ENCODE results near the gene HUS1B.
"Not testable (repeated sequence)": the region's sequence is repeated elsewhere in the genome, so short reads cannot be mapped to it uniquely, and the experiment has no call there.

HUS1B gene

DNA sequence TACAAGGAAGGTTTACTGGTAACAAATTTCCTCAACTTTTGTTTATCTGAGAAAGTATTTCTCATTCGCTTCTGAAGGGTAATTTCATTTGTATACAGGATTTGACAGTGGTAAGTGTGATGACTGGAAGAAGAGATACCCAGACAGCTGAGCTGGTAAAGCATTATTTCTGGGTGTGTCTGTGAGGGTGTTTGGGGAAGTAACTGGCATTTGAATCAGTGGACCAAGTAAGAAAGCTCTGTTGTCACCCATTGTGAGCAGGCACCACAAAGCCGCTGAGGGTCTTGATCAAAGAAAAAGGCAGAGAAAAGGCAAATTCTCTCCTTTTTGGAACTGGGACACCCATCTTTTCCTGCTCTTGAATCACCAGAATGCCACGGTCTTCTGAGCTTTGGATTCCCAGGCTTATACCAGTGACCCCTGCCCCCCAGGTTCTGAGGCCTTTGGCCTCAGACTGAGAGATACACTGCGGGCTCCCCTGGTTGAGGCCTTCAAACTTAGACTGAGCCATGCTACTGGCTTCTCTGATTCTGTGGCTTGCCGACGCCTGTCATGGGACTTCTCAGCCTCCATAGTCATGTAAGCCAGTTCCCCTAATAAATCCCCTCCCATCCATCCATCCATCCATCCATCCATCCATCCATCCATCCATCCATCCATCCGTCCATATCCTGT is 10.5 kb upstream of the HUS1B start:
- no peak for DNase-seq
- no peak overlapping the region for H3K14ac ChIP-seq (ENCODE audit: low read length in 2 of 2)
- whole genome bisulfite sequencing = 89% methylated on average over 1 of the region's 7 CpGs

DNA sequence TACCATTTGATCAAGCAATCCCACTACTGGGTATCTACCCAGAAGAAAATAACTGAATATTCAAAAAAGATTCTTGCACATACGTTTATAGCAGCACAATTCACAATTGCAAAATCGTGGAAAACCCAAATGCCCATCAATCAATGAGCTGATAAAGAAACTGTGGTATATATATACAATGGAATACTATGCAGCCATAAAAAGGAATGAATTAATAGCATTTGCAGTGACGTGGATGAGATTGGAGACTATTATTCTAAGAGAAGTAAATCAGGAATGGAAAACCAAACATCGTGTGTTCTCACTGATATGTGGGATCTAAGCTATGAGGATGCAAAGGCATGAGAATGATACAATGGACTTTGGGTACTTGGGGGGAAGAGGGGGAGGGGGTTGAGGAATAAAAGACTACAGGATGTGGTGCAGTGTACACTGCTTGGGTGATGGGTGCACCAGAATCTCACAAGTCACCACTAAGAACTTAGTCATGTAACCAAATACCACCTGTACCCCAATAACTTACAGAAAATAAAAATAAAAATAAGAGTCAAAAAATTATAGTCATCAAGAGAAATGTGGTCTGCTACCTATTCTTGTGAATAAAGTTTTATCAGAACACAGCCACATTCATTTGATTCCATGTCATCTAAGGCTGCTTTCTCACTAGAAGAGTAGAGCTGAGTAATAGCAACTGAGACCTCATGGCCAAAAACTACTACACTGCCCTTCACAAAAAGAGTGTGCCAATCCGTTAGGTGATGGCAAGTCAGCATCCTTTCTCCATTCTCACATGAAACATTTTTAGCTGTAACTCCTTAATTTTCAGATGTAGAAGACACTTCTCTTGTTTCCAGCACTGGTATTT is 8.7 kb upstream of the HUS1B start:
- no peak overlapping the region for H3K4ac ChIP-seq (ENCODE audit: low read depth in 1 of 2, low read length in 2 of 2)
- peaks cover 14% of the 10 kb centered on the region for H3K79me1 ChIP-seq (replicated peaks; ENCODE audit: low read length, poor library complexity, severe bottlenecking)
- no peak overlapping the region for H2BK15ac ChIP-seq (ENCODE audit: low read depth, poor library complexity, severe bottlenecking)
- no peak overlapping the region for H2AFZ ChIP-seq (ENCODE audit: low read depth, low read length)
- no peak overlapping the region for H3K9ac ChIP-seq (ENCODE audit: low read length)
- no peak overlapping the region for H3K23ac ChIP-seq (ENCODE audit: low read length in 2 of 2)
- H3K4me2 ChIP-seq (ENCODE audit: low read length, poor library complexity, severe bottlenecking) = no peak overlapping the region
- no peak overlapping the region for H3K4me3 ChIP-seq (ENCODE audit: insufficient read depth in 1 of 2, low read depth in 1 of 2, low read length in 2 of 2)
- H2BK120ac ChIP-seq (ENCODE audit: low read depth, low read length) = no peak overlapping the region
- WGBS = 98% methylated on average over 4 of the region's 5 CpGs
- H4K91ac ChIP-seq (ENCODE audit: low read length) = no peak overlapping the region
- no peak overlapping the region for H3K18ac ChIP-seq (ENCODE audit: low read depth in 1 of 2, low read length in 2 of 2)
- no peak overlapping the region for H2BK12ac ChIP-seq (ENCODE audit: low read length in 2 of 2)
- H4K8ac ChIP-seq (ENCODE audit: low read length) = no peak overlapping the region
- no peak for DNase-seq
- peaks cover 1% of the 10 kb centered on the region for H3K4me1 ChIP-seq (ENCODE audit: control insufficient read depth, insufficient read depth, low read depth, low read length)
- H3K27me3 ChIP-seq (ENCODE audit: control insufficient read depth in 1 of 2, insufficient read depth in 1 of 2, low read length in 2 of 2) = no peaks in the 10 kb centered on the region
- H2AK5ac ChIP-seq (ENCODE audit: low read length, severe bottlenecking) = no peak overlapping the region
- H3K36me3 ChIP-seq (ENCODE audit: control insufficient read depth in 1 of 2, insufficient read depth in 2 of 2, low read depth in 1 of 2, low read length in 2 of 2) = peaks cover 5 to 6% of the 10 kb centered on the region in 2 experiments
- H3K9me3 ChIP-seq (ENCODE audit: control insufficient read depth, low read length) = peaks cover 3% of the 10 kb centered on the region
- no peak overlapping the region for H3K27ac ChIP-seq (ENCODE audit: low read length, poor library complexity, severe bottlenecking)
- no peak overlapping the region for H2BK5ac ChIP-seq (ENCODE audit: low read depth, low read length, poor library complexity, severe bottlenecking)
- no peak overlapping the region for H3K14ac ChIP-seq (ENCODE audit: low read length in 2 of 2)

More for the DNA sequence above, 10.5 kb upstream of the HUS1B start:
- H3K4ac ChIP-seq (ENCODE audit: low read depth in 1 of 2, low read length in 2 of 2) = no peak overlapping the region
- H2BK15ac ChIP-seq (ENCODE audit: low read depth, poor library complexity, severe bottlenecking) = no peak overlapping the region
- H4K91ac ChIP-seq (ENCODE audit: low read length) = no peak overlapping the region
- H3K27ac ChIP-seq (ENCODE audit: low read length, poor library complexity, severe bottlenecking) = no peak overlapping the region
- H4K8ac ChIP-seq (ENCODE audit: low read length) = no peak overlapping the region
- H3K79me1 ChIP-seq (replicated peaks; ENCODE audit: low read length, poor library complexity, severe bottlenecking) = peaks cover 18% of the 10 kb centered on the region
- H3K9me3 ChIP-seq (ENCODE audit: control insufficient read depth, low read length) = peaks cover 3% of the 10 kb centered on the region
- H2AK5ac ChIP-seq (ENCODE audit: low read length, severe bottlenecking) = no peak overlapping the region
- H2BK120ac ChIP-seq (ENCODE audit: low read depth, low read length) = no peak overlapping the region
- H2BK5ac ChIP-seq (ENCODE audit: low read depth, low read length, poor library complexity, severe bottlenecking) = no peak overlapping the region
- no peak overlapping the region for H3K9ac ChIP-seq (ENCODE audit: low read length)
- no peak overlapping the region for H2AFZ ChIP-seq (ENCODE audit: low read depth, low read length)
- peaks cover 1% of the 10 kb centered on the region for H3K4me1 ChIP-seq (ENCODE audit: control insufficient read depth, insufficient read depth, low read depth, low read length)
- H3K27me3 ChIP-seq (ENCODE audit: control insufficient read depth in 1 of 2, insufficient read depth in 1 of 2, low read length in 2 of 2) = no peaks in the 10 kb centered on the region
- H3K4me2 ChIP-seq (ENCODE audit: low read length, poor library complexity, severe bottlenecking) = no peak overlapping the region
- H2BK12ac ChIP-seq (ENCODE audit: low read length in 2 of 2) = no peak overlapping the region
- no peak overlapping the region for H3K4me3 ChIP-seq (ENCODE audit: insufficient read depth in 1 of 2, low read depth in 1 of 2, low read length in 2 of 2)
- peaks cover 5 to 6% of the 10 kb centered on the region in 2 experiments for H3K36me3 ChIP-seq (ENCODE audit: control insufficient read depth in 1 of 2, insufficient read depth in 2 of 2, low read depth in 1 of 2, low read length in 2 of 2)
- H3K18ac ChIP-seq (ENCODE audit: low read depth in 1 of 2, low read length in 2 of 2) = no peak overlapping the region
- H3K23ac ChIP-seq (ENCODE audit: low read length in 2 of 2) = no peak overlapping the region

DNA sequence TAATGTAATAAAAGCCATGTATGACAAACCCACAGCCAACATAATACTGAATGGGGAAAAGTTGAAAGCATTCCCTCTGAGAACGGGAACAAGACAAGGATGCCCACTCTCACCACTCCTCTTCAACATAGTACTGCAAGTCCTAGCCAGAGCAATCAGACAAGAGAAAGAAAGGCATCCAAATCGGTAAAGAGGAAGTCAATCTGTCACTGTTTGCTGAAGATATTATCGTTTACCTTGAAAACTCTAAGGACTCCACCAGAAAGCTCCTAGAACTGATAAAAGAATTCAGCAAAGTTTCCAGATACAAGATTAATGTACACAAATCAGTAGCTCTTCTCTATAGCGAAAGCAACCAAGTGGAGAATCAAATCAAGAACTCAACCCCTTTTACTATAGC is 6.9 kb upstream of the HUS1B start:
- not testable (repeated sequence) for H2BK15ac ChIP-seq (ENCODE audit: low read depth, poor library complexity, severe bottlenecking); H3K27ac ChIP-seq (ENCODE audit: low read length, poor library complexity, severe bottlenecking); H3K9ac ChIP-seq (ENCODE audit: low read length); H4K91ac ChIP-seq (ENCODE audit: low read length); H3K14ac ChIP-seq (ENCODE audit: low read length in 2 of 2); H3K9me3 ChIP-seq (ENCODE audit: control insufficient read depth, low read length); H2BK12ac ChIP-seq (ENCODE audit: low read length in 2 of 2); H3K4me2 ChIP-seq (ENCODE audit: low read length, poor library complexity, severe bottlenecking); H2BK5ac ChIP-seq (ENCODE audit: low read depth, low read length, poor library complexity, severe bottlenecking); H3K18ac ChIP-seq (ENCODE audit: low read depth in 1 of 2, low read length in 2 of 2); H3K36me3 ChIP-seq (ENCODE audit: control insufficient read depth in 1 of 2, insufficient read depth in 2 of 2, low read depth in 1 of 2, low read length in 2 of 2); H4K8ac ChIP-seq (ENCODE audit: low read length); DNase-seq; H3K4me1 ChIP-seq (ENCODE audit: control insufficient read depth, insufficient read depth, low read depth, low read length); H2AFZ ChIP-seq (ENCODE audit: low read depth, low read length); H2AK5ac ChIP-seq (ENCODE audit: low read length, severe bottlenecking); H2BK120ac ChIP-seq (ENCODE audit: low read depth, low read length); H3K23ac ChIP-seq (ENCODE audit: low read length in 2 of 2); H3K27me3 ChIP-seq (ENCODE audit: control insufficient read depth in 1 of 2, insufficient read depth in 1 of 2, low read length in 2 of 2); H3K4me3 ChIP-seq (ENCODE audit: insufficient read depth in 1 of 2, low read depth in 1 of 2, low read length in 2 of 2); H3K4ac ChIP-seq (ENCODE audit: low read depth in 1 of 2, low read length in 2 of 2)
- peaks cover 16% of the 10 kb centered on the region for H3K79me1 ChIP-seq (replicated peaks; ENCODE audit: low read length, poor library complexity, severe bottlenecking)
- 91% methylated on average over 3 of the region's 4 CpGs for WGBS
